GM19438 (cell line): ENCODE measurements around the gene NDUFA11.
"Not testable (repeated sequence)": the region's sequence is repeated elsewhere in the genome, so short reads cannot be mapped to it uniquely, and the experiment has no call there.

Experiments used
- ATAC-seq: cut with Tn5 transposase; IDR thresholded peaks from one replicate; pipeline ENCODE4 v1.9.1; 2021; ENCODE audit warnings: low read depth; ENCODE audit not compliant: unreplicated experiment

NDUFA11 gene

GRCh38 chr19:5864725-5865486, 38.7 kb downstream of the NDUFA11 start:
- no peak for ATAC-seq

GRCh38 chr19:5864013-5864720, 39.4 kb downstream of the NDUFA11 start:
- ATAC-seq, result no peak

- ATAC-seq, result no peak
These were observed 40.4 kb downstream of the NDUFA11 start for GRCh38 chr19:5863030-5863665.

- ATAC-seq, result no peak
These were observed 46.1 kb downstream of the NDUFA11 start for GRCh38 chr19:5857203-5858081.

- not testable (repeated sequence) for ATAC-seq
These were observed 48.4 kb downstream of the NDUFA11 start for GRCh38 chr19:5855151-5855550.

- ATAC-seq, result not testable (repeated sequence)
These were observed 49.5 kb downstream of the NDUFA11 start for GRCh38 chr19:5854121-5854520.

GRCh38 chr19:5851302-5851701, 52.3 kb downstream of the NDUFA11 start, which contains the start of gene FUT3:
FUT3 (minus strand) TSS chr19:5851449.
- no peak for ATAC-seq

GRCh38 chr19:5850743-5851293, 52.8 kb downstream of the NDUFA11 start:
- no peak for ATAC-seq

- no peak for ATAC-seq
These were observed 53.4 kb downstream of the NDUFA11 start for GRCh38 chr19:5850189-5850588.

GRCh38 chr19:5848621-5849020, 55.0 kb downstream of the NDUFA11 start:
- ATAC-seq, result not testable (repeated sequence)

- ATAC-seq, result not testable (repeated sequence)
These were observed 55.7 kb downstream of the NDUFA11 start for GRCh38 chr19:5847846-5848245.
